Osteoblast (primary cell): Measurements from ENCODE around the gene PLP2. TPM values are rescaled to one million over a fixed set of nuclear protein-coding genes. Genes with fewer than 3 reads are reported as not detected.

Experiments used
- DNase-seq: peaks from one replicate; pipeline ENCODE4 v3.0.0; 2011; ENCODE audit warnings: low spot score, mixed read lengths; ENCODE audit not compliant: insufficient read length; ENCODE audit errors: missing footprints
- H2AFZ ChIP-seq: 2 replicates; pipeline ENCODE4 v1.6.0; 2011; ENCODE audit warnings: mild to moderate bottlenecking, low read length
- H3K27ac ChIP-seq: 2 replicates; pipeline ENCODE4 v1.5.1; 2011; ENCODE audit warnings: mild to moderate bottlenecking, low read depth, low read length, moderate library complexity
- H3K27me3 ChIP-seq: 2 replicates; pipeline ENCODE4 v1.6.0; 2012; ENCODE audit warnings: mild to moderate bottlenecking, control low read depth, inconsistent platforms, low read length, moderate library complexity; ENCODE audit not compliant: insufficient read depth
- H3K36me3 ChIP-seq: 2 replicates; pipeline ENCODE4 v1.5.1; 2011; ENCODE audit warnings: mild to moderate bottlenecking, low read length, control low read depth, moderate library complexity; ENCODE audit not compliant: insufficient read depth
- H3K4me1 ChIP-seq: 2 replicates; pipeline ENCODE4 v1.5.1; 2011; ENCODE audit warnings: mild to moderate bottlenecking, low read length, control low read depth, moderate library complexity; ENCODE audit not compliant: insufficient read depth
- H3K4me2 ChIP-seq: 2 replicates; pipeline ENCODE4 v1.6.0; 2011; ENCODE audit warnings: mild to moderate bottlenecking, low read length; ENCODE audit not compliant: insufficient read depth
- H3K4me3 ChIP-seq: fragments of 200-600 bp; sonication (generic); 3 replicates; pipeline ENCODE4 v1.5.1; 2012; ENCODE audit warnings: mild to moderate bottlenecking, low read length, inconsistent platforms; ENCODE audit not compliant: insufficient read depth
- H3K79me2 ChIP-seq: 2 replicates; pipeline ENCODE4 v1.6.0; 2012; ENCODE audit warnings: mild to moderate bottlenecking, low read length, control low read depth, inconsistent platforms; ENCODE audit not compliant: insufficient read depth
- H3K9me3 ChIP-seq: 2 replicates; pipeline ENCODE4 v1.5.1; 2011; ENCODE audit warnings: low read depth, low read length, control low read depth
- H4K20me1 ChIP-seq: 2 replicates; pipeline ENCODE4 v1.6.0; 2012; ENCODE audit warnings: mild to moderate bottlenecking, low read length, control low read depth; ENCODE audit not compliant: insufficient read depth
- total RNA-seq: library from RNA; depleted of rRNA; stranded (reverse); fragments of >200 nt; gene quantifications from 2 replicates; pipeline ENCODE4 v1.2.3, GENCODE V29; 2012
- TF ChIP-seq, protein P1 (sequence below): IDR thresholded peaks from 2 replicates; pipeline ENCODE4 v1.5.1; 2011; ENCODE audit warnings: mild to moderate bottlenecking, low read depth, low read length, moderate library complexity; ENCODE audit errors: extremely low read depth

Gene PLP2
- total RNA-seq, 1 donor, result 21.0 TPM

DNA sequence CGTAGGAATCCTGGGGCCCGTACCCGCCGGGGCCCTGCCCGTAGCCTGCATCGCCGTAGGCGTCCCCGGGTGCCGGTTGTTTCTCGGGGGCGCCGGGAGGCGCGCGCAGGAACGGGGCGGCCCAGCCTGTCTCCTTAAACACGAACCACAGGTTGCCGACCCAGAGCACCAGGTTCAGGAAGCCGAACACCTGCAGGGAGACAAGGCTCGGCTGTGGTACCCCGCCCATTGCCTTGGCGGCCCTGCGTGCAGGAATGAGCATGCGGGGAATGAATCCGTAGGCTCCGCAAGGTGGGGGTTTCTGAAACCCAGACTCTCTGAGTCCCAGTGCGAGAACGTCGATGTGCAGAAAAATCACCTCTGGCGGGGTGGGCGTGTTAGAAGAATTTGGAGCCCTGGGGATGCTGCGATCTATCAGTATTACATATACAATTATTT, 19.9 kb downstream of the PLP2 start:
- no peaks in the 10 kb centered on the region for H3K4me1 ChIP-seq
- peak overlapping the region; percentile 80 for H3K4me3 ChIP-seq
- DNase-seq, result peak; percentile 41
- no peaks in the 10 kb centered on the region for H3K9me3 ChIP-seq
- H3K27me3 ChIP-seq, result no peaks in the 10 kb centered on the region
- H3K27ac ChIP-seq, result peak overlapping the region; percentile 53
- peak overlapping the region; percentile 84 for H3K4me2 ChIP-seq
- H4K20me1 ChIP-seq, result no peaks in the 10 kb centered on the region
- H3K79me2 ChIP-seq, result no peaks in the 10 kb centered on the region
- H2AFZ ChIP-seq, result peak overlapping the region; percentile 78
- TF ChIP-seq, protein P1, sequence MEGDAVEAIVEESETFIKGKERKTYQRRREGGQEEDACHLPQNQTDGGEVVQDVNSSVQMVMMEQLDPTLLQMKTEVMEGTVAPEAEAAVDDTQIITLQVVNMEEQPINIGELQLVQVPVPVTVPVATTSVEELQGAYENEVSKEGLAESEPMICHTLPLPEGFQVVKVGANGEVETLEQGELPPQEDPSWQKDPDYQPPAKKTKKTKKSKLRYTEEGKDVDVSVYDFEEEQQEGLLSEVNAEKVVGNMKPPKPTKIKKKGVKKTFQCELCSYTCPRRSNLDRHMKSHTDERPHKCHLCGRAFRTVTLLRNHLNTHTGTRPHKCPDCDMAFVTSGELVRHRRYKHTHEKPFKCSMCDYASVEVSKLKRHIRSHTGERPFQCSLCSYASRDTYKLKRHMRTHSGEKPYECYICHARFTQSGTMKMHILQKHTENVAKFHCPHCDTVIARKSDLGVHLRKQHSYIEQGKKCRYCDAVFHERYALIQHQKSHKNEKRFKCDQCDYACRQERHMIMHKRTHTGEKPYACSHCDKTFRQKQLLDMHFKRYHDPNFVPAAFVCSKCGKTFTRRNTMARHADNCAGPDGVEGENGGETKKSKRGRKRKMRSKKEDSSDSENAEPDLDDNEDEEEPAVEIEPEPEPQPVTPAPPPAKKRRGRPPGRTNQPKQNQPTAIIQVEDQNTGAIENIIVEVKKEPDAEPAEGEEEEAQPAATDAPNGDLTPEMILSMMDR, result no peak
- H3K36me3 ChIP-seq, result no peaks in the 10 kb centered on the region

DNA sequence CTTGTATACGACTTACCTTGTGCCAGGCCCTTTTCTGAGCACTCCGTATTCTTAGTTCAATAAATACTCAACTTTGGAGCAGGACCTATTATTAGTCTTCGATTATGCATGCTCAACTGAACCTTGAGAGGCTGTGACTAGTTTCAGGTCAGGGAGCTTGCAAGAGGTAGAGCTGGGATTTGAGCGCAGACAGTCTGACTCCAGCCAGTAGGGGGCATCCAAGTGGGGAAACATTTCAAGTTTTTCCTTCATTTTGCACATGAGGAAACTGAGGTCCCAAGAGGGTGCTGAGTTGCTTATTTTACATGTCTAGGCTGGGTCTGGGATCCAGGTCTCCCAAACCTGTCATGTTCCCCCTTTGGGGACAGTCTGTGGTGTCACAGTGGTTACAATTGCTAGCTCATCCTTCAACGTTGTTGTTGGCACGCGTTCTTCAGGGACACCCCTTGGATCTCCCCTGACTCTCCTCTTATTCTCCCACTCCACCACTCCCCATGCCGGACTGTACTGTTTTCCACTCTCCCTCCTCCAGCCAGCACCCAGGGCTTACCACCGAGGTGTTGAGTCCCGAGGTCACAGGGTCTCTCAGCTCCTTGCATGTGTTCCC, 21.1 kb downstream of the PLP2 start:
- no peaks in the 10 kb centered on the region for H3K79me2 ChIP-seq
- TF ChIP-seq, protein P1, result peak; percentile 65
- no peaks in the 10 kb centered on the region for H3K4me1 ChIP-seq
- H3K36me3 ChIP-seq, result no peaks in the 10 kb centered on the region
- H3K4me2 ChIP-seq, result no peak overlapping the region
- H2AFZ ChIP-seq, result no peak overlapping the region
- no peak for DNase-seq
- no peaks in the 10 kb centered on the region for H4K20me1 ChIP-seq
- H3K9me3 ChIP-seq, result no peaks in the 10 kb centered on the region
- H3K27ac ChIP-seq, result no peak overlapping the region
- no peak overlapping the region for H3K4me3 ChIP-seq
- no peaks in the 10 kb centered on the region for H3K27me3 ChIP-seq

DNA sequence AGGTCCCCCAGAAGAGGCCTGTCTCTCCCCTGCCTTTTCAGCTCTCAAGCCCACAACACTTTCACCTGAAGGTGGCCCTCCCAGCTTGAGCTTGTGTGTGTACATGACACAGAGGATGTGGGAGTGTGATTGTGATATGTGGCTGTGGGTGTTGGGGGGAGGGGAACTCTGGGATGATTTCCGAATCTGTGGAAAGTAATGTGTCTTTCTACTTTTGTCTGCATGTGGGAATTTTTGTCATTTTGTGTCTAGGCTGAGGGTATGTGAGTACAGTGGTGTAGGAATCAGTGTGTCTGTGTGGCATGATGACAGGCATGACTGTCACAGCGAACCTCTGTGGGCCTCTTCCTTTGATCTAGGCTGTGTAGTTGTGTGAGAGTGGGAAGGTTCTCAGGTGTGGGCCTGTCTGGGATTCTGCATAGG, 21.9 kb downstream of the PLP2 start:
- H3K4me1 ChIP-seq, result no peaks in the 10 kb centered on the region
- H3K27me3 ChIP-seq, result peaks cover 4% of the 10 kb centered on the region
- H3K9me3 ChIP-seq, result no peaks in the 10 kb centered on the region
- no peaks in the 10 kb centered on the region for H4K20me1 ChIP-seq
- DNase-seq, result no peak
- TF ChIP-seq, protein P1, result no peak
- no peaks in the 10 kb centered on the region for H3K79me2 ChIP-seq
- H2AFZ ChIP-seq, result no peak overlapping the region
- H3K27ac ChIP-seq, result no peak overlapping the region
- no peaks in the 10 kb centered on the region for H3K36me3 ChIP-seq
- H3K4me2 ChIP-seq, result no peak overlapping the region
- H3K4me3 ChIP-seq, result no peak overlapping the region

DNA sequence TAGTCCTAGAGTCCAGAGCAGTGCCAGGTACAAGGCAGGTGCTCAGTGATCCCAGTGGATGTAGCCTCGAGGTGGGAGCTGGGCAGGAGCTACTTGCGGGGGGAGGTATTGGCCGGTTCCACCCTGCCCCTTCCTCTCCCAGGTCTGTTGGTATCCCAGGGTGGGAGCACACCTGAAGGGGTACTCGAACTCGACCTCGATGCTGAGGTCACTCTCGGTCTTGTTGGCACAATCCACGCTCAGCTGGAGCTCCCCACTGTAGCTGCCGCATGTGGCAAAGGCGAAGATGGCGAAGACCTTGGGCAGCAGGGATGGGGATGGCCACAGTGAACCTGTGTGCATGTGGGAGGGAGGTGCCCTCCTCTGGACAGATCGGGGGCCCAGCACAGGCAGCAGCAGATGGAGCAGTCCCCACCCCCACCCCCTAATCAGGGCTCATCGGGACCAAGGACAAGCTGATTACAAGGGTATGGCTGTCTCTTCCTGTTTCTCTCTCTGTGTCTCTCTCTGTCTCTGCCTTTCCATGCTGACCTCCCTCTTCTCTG, 25.9 kb downstream of the PLP2 start:
- peaks cover 4% of the 10 kb centered on the region for H3K27me3 ChIP-seq
- DNase-seq, result peak; percentile 15
- H3K4me3 ChIP-seq, result no peak overlapping the region
- no peaks in the 10 kb centered on the region for H4K20me1 ChIP-seq
- H2AFZ ChIP-seq, result no peak overlapping the region
- H3K79me2 ChIP-seq, result no peaks in the 10 kb centered on the region
- no peak overlapping the region for H3K4me2 ChIP-seq
- H3K9me3 ChIP-seq, result no peaks in the 10 kb centered on the region
- H3K4me1 ChIP-seq, result no peaks in the 10 kb centered on the region
- TF ChIP-seq, protein P1, result no peak
- no peaks in the 10 kb centered on the region for H3K36me3 ChIP-seq
- no peak overlapping the region for H3K27ac ChIP-seq
